NCI-H2107 (cell line): Measurements from ENCODE around the gene POP5.

Source experiments
- DNase-seq: peaks from one replicate; lab custom pipeline; 2025; lab: John Stamatoyannopoulos, UW

The POP5 gene

GRCh38 chr12:120588948-120589930 lies 8.0 kb upstream of the POP5 start:
- no peak for DNase-seq

GRCh38 chr12:120588371-120588770 lies 7.2 kb upstream of the POP5 start:
- no peak for DNase-seq

- DNase-seq, result no peak
Observed at GRCh38 chr12:120586860-120587259, 5.7 kb upstream of the POP5 start.

- no peak for DNase-seq
Observed at GRCh38 chr12:120586206-120586605, 5.0 kb upstream of the POP5 start.

- no peak for DNase-seq
Observed at GRCh38 chr12:120584343-120585149, 3.3 kb upstream of the POP5 start.

GRCh38 chr12:120583478-120584030 lies 2.4 kb upstream of the POP5 start:
- peak; percentile 35 for DNase-seq

GRCh38 chr12:120581998-120582397 lies 796 bp upstream of the POP5 start:
- no peak for DNase-seq

GRCh38 chr12:120579179-120579578 lies 2.0 kb downstream of the POP5 start:
- no peak for DNase-seq

GRCh38 chr12:120574106-120574505 lies 7.1 kb downstream of the POP5 start:
- no peak for DNase-seq

GRCh38 chr12:120573560-120573959 lies 7.6 kb downstream of the POP5 start:
- no peak for DNase-seq

- no peak for DNase-seq
Observed at GRCh38 chr12:120571299-120571698, 9.9 kb downstream of the POP5 start.

- no peak for DNase-seq
Observed at GRCh38 chr12:120563495-120563894, 17.7 kb downstream of the POP5 start.

- DNase-seq, result no peak
Observed at GRCh38 chr12:120562906-120563305, 18.3 kb downstream of the POP5 start.

- no peak for DNase-seq
Observed at GRCh38 chr12:120557589-120557988, 23.6 kb downstream of the POP5 start.

- DNase-seq, result no peak
Observed at GRCh38 chr12:120554678-120555077, 26.5 kb downstream of the POP5 start.

- no peak for DNase-seq
Observed at GRCh38 chr12:120546050-120546386, 35.2 kb downstream of the POP5 start.

- no peak for DNase-seq
Observed at GRCh38 chr12:120544691-120545090, 36.5 kb downstream of the POP5 start.

GRCh38 chr12:120542166-120542565 lies 39.0 kb downstream of the POP5 start:
- no peak for DNase-seq

GRCh38 chr12:120540445-120540844 lies 40.8 kb downstream of the POP5 start:
- no peak for DNase-seq

- no peak for DNase-seq
Observed at GRCh38 chr12:120539303-120539702, 41.9 kb downstream of the POP5 start.

GRCh38 chr12:120538281-120539156 lies 42.7 kb downstream of the POP5 start:
- no peak for DNase-seq

- DNase-seq, result no peak
Observed at GRCh38 chr12:120537856-120538220, 43.4 kb downstream of the POP5 start.
